Urinary bladder (tissue), 4 donors: Measurements from ENCODE around the gene GPC6. TPM values are rescaled to one million over a fixed set of nuclear protein-coding genes. Genes with fewer than 3 reads are reported as not detected.

Source experiments
- DNase-seq: peaks from one replicate; pipeline ENCODE4 v3.0.0-alpha.2; 2015; ENCODE audit errors: extremely low spot score
- H3K27ac ChIP-seq: one replicate; pipeline ENCODE4 v1.5.1; 2013; ENCODE audit warnings: low read depth, mild to moderate bottlenecking, moderate library complexity
- H3K36me3 ChIP-seq: one replicate; pipeline ENCODE4 v1.6.1; 2013; ENCODE audit warnings: mild to moderate bottlenecking, moderate library complexity; ENCODE audit not compliant: insufficient read depth
- H3K4me1 ChIP-seq: one replicate; pipeline ENCODE4 v1.6.1; 2013; ENCODE audit warnings: mild to moderate bottlenecking, moderate library complexity; ENCODE audit not compliant: insufficient read depth
- H3K4me3 ChIP-seq: one replicate; pipeline ENCODE4 v1.5.1; 2013; ENCODE audit warnings: low read depth, low read length
- WGBS: extraction: QIAGEN DNeasy Blood & Tissue Kit; methylation state at CpG from one replicate; pipeline ENCODE4 v1.1.7; 2013; 5-methylcytosine and 5-hydroxymethylcytosine counted together
- polyA plus RNA-seq: library from polyadenylated mRNA; stranded (reverse); fragments of 200-250 nt; gene quantifications from one replicate; pipeline ENCODE4 v1.2.3, GENCODE V29; 2013
- total RNA-seq: library from RNA; depleted of rRNA; stranded (reverse); fragments of >200 nt; gene quantifications from one replicate; pipeline ENCODE4 v1.2.3, GENCODE V29; 2014
- donor health status: healthy with polysubstance abuse.
- donor health status: healthy.

Gene GPC6
- total and polyA plus RNA-seq, 2 donors, result 8.8 to 126 TPM

GRCh38 chr13:94259984-94260383 is 1033.4 kb downstream of the GPC6 start:
- no peak for DNase-seq
- H3K4me3 ChIP-seq, result no peak overlapping the region
- no peak overlapping the region for H3K27ac ChIP-seq
- no peaks in the 10 kb centered on the region for H3K36me3 ChIP-seq
- no peaks in the 10 kb centered on the region for H3K4me1 ChIP-seq
- 90% methylated on average over 1 of the region's 1 CpG for WGBS

DNA sequence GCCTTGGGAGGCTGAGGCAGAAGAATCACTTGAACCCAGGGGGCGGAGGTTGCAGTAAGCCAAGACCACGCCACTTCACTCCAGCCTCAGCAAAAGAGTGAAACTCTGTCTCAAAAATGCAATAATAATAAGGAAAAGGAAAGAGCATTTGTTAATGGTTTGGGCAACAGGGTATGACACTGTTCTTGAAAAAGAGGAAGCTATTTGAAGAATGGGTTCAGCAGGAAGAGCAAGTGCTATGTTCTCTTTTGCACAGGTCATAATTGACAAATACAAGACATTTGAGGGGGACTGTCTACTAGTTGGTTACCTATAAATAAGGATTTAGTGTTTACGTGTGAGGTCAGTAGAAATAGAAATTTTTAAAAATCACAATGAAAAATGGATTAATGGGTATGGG is 1034.6 kb downstream of the GPC6 start:
- H3K4me3 ChIP-seq, result no peak overlapping the region
- no peaks in the 10 kb centered on the region for H3K36me3 ChIP-seq
- H3K4me1 ChIP-seq, result no peaks in the 10 kb centered on the region
- no peak for DNase-seq
- no peak overlapping the region for H3K27ac ChIP-seq
- WGBS, result 98% methylated on average over 3 of the region's 3 CpGs

DNA sequence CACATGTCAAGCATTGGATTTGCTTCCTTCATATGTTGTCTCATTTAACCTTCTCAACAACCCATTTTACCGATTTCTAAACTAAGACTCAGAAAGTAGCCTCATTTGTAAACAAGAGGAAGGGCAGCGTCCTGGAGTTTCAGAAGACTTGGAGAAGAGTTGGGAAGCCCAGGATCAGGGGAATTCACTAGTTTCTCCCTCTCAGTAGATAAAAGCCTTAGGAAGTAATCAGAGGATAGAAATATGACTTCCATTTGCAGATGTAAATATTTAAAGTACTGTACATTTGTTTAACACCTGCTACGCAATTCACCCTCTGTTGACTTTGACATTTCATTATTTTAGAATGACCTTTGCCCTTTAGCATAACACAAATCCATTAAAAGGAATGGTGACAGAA is 1036.4 kb downstream of the GPC6 start:
- WGBS, result 87% methylated on average over 3 of the region's 3 CpGs
- no peak for DNase-seq
- no peaks in the 10 kb centered on the region for H3K4me1 ChIP-seq
- no peak overlapping the region for H3K27ac ChIP-seq
- no peaks in the 10 kb centered on the region for H3K36me3 ChIP-seq
- H3K4me3 ChIP-seq, result no peak overlapping the region

DNA sequence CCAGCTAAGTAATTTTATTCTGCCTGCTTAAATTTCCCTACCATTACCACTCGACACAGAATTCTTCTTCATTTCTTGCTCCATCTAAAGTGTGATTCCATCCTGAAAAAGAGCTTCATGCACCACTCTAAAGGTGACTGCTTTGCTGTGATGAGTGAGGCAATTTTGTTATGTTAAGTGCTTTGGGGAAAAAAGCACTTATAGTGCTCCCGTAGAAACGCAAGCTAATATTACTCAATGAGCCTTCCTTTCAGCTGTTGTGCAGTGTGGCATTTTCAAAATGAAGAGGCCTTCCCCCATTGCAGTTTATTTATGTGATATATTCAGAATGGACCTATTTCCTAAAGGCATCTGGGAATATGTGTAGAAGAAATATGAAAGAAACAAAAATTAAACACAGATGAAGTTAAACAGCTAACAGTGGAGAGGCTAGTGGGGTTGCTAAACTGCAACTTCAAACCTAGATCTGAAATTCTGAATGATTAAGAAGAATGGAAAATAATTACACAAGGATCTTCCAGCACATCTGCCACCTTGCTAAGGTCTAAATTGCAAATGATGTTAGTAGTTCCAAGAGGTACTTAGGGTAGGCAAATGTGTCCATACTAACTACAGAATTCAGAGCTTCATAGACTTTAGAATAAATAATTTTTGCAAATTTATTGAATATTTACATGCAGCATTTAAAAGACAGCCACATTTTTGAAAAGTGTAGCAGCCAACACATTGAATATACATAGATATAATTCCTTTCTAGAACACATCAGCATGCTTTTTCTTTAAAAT is 1041.2 kb downstream of the GPC6 start:
- Histone ChIP-seq H3K4me1 (no peaks in the 10 kb centered on the region), H3K27ac (no peak overlapping the region), H3K36me3 (no peaks in the 10 kb centered on the region), H3K4me3 (no peak overlapping the region)
- no peak for DNase-seq
- WGBS, result 87% methylated on average over 3 of the region's 3 CpGs

GRCh38 chr13:94268661-94269060 is 1042.1 kb downstream of the GPC6 start:
- no peaks in the 10 kb centered on the region for H3K36me3 ChIP-seq
- H3K27ac ChIP-seq, result no peak overlapping the region
- H3K4me3 ChIP-seq, result no peak overlapping the region
- 77% methylated on average over 5 of the region's 5 CpGs for WGBS
- no peak for DNase-seq
- H3K4me1 ChIP-seq, result no peaks in the 10 kb centered on the region

- no peaks in the 10 kb centered on the region for H3K36me3 ChIP-seq
- H3K4me3 ChIP-seq, result no peak overlapping the region
- no peak for DNase-seq
- H3K27ac ChIP-seq, result no peak overlapping the region
- WGBS, result 93% methylated on average over 6 of the region's 6 CpGs
- H3K4me1 ChIP-seq, result no peaks in the 10 kb centered on the region
These were observed 1043.0 kb downstream of the GPC6 start for GRCh38 chr13:94269557-94269956.

DNA sequence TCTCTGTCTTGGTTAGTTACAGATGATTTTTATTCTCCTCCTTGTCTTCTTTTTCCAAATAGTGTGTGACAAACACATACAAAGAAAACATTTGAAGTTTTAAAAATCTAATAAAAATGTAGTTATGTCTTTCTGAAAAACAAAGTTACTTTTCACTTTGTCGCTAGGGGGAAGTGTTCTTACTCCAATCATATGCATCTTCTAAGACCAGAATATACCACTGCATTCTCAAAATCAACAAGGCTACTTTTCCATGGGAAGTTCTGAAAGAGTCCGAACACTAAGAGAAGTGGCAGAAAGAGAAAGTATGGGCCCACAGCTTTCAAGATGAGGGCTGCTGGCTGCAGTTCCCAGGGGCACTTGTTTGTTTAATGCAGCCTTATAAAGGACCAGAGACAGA is 1043.9 kb downstream of the GPC6 start:
- DNase-seq, result no peak
- Histone ChIP-seq H3K4me1 (no peaks in the 10 kb centered on the region), H3K27ac (no peak overlapping the region), H3K36me3 (no peaks in the 10 kb centered on the region), H3K4me3 (no peak overlapping the region)
- 95% methylated on average over 2 of the region's 2 CpGs for WGBS

GRCh38 chr13:94272038-94272437 is 1045.4 kb downstream of the GPC6 start:
- DNase-seq, result no peak
- no peak overlapping the region for H3K4me3 ChIP-seq
- no peak overlapping the region for H3K27ac ChIP-seq
- H3K36me3 ChIP-seq, result no peaks in the 10 kb centered on the region
- no peaks in the 10 kb centered on the region for H3K4me1 ChIP-seq
- WGBS, result 72% methylated on average over 2 of the region's 2 CpGs

- Histone ChIP-seq H3K27ac (no peak overlapping the region), H3K36me3 (no peaks in the 10 kb centered on the region), H3K4me1 (no peaks in the 10 kb centered on the region), H3K4me3 (no peak overlapping the region)
- no peak for DNase-seq
- WGBS, result 78% methylated on average over 3 of the region's 3 CpGs
These were observed 1053.7 kb downstream of the GPC6 start for GRCh38 chr13:94280349-94280748.

DNA sequence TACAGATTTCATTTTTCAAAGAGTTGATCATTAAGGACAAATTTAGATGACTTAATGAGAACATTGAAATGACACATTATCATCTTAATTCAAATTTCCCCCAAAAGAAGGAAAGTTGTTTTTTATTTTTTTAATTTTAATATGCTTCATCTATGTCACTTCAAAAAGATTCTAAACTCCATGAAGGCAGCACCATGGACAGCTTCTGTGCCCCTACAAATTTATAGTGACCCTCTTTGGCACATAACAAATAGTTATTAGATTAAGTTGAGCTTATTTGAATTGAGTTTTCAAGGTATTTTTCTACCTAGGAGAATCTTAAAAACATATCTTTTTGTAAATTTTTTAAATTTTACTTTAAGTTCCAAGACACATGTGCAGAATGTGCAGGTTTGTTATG is 1054.2 kb downstream of the GPC6 start:
- DNase-seq, result no peak
- H3K4me1 ChIP-seq, result no peaks in the 10 kb centered on the region
- no peak overlapping the region for H3K27ac ChIP-seq
- H3K4me3 ChIP-seq, result no peak overlapping the region
- H3K36me3 ChIP-seq, result no peaks in the 10 kb centered on the region

DNA sequence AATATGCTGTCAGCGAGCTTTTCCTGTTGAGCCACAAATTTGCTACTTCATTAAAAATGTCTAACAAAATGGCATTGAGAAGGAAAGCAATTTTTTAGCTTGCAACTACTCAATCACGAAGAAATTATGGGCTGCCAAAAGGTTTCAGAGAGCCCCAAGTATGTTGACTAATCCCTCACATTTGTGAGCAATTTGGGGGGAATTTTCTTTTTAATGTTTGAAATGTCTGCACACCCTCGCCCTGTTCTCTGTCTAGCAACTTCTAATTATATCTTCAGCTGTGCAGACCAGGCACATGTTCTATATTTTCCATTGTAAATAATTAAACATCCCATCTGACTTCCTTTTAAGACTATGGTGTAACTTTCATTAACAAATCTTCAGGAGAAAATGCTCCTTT is 1060.0 kb downstream of the GPC6 start:
- Histone ChIP-seq H3K36me3 (no peaks in the 10 kb centered on the region), H3K27ac (no peak overlapping the region), H3K4me1 (no peaks in the 10 kb centered on the region), H3K4me3 (no peak overlapping the region)
- WGBS, result 86% methylated on average over 3 of the region's 3 CpGs
- DNase-seq, result no peak

GRCh38 chr13:94291631-94292322 is 1065.2 kb downstream of the GPC6 start:
- H3K36me3 ChIP-seq, result no peaks in the 10 kb centered on the region
- no peak overlapping the region for H3K4me3 ChIP-seq
- no peaks in the 10 kb centered on the region for H3K4me1 ChIP-seq
- WGBS, result 92% methylated on average over 5 of the region's 5 CpGs
- H3K27ac ChIP-seq, result no peak overlapping the region
- DNase-seq, result no peak

DNA sequence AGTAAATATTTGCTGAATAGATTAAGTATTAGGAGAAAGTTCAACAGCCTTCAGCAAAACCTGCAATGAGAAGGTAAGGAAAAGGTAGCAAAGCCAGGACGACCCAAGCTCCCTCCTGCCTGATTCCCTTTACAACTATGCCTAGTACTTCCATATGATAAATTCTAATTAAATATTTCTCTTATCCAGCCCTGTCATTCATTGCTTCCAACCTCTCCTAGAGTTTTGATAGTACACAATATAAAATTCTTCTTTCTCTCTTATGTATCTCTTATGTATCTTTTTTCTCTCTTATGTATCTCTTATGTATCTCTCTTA is 1065.7 kb downstream of the GPC6 start:
- no peaks in the 10 kb centered on the region for H3K36me3 ChIP-seq
- no peak for DNase-seq
- H3K4me3 ChIP-seq, result no peak overlapping the region
- no peaks in the 10 kb centered on the region for H3K4me1 ChIP-seq
- no peak overlapping the region for H3K27ac ChIP-seq
- 90% methylated on average over 1 of the region's 1 CpG for WGBS

DNA sequence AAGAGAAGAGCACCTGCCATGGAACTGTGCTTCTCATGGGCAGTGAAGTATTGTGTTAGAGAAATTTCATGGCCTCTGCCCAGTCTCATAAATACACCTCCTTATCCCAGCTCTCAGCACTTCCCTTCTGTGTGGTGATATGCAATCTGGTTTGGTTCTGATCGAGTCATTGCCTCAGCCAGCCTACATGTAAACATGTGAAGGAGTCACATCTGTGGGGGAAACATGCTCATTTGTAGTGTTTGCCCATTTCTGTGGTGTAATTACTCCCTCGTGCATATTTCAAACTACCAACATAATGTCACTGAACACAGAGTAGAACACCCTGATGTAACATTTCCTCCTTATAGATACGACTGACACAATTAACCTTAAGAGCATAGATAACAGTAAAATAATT is 1069.9 kb downstream of the GPC6 start:
- DNase-seq, result no peak
- no peak overlapping the region for H3K4me3 ChIP-seq
- H3K36me3 ChIP-seq, result no peaks in the 10 kb centered on the region
- H3K4me1 ChIP-seq, result no peaks in the 10 kb centered on the region
- WGBS, result 84% methylated on average over 3 of the region's 3 CpGs
- H3K27ac ChIP-seq, result no peak overlapping the region
